A549 (cell line): Measurements from ENCODE around the gene ENDOG.
A peak's percentile ranks its signal among the peaks of the same experiment; 100 is the strongest.

Experiments
- CBX2 ChIP-seq: fragments of 200-600 bp; sonication (generic); IDR thresholded peaks from 2 replicates; pipeline ENCODE4 v1.6.1; 2016; ENCODE audit warnings: low read depth, mild to moderate bottlenecking, borderline replicate concordance
- KDM1A ChIP-seq: fragments of 200-600 bp; sonication (generic); IDR thresholded peaks from 2 replicates; pipeline ENCODE4 v1.6.1; 2016; ENCODE audit warnings: low read depth, mild to moderate bottlenecking
- POLR2A ChIP-seq: IDR thresholded peaks from 2 replicates; pipeline ENCODE4 v1.6.1; 2012; ENCODE audit warnings: mild to moderate bottlenecking, low read length
- POLR2AphosphoS2 ChIP-seq: conservative IDR thresholded peaks from 2 replicates; pipeline ENCODE4 v1.6.1; 2012; ENCODE audit warnings: low read length, improper control_type of control experiment, inconsistent platforms
- RAD21 ChIP-seq, 2 experiments: fragments of >200 bp in 1 of 2; sonication (Bioruptor Twin) in 1 of 2; formaldehyde crosslinking in 1 of 2; IDR thresholded peaks in 1 of 2; conservative IDR thresholded peaks in 1 of 2; 2 replicates in 1 of 2; 3 replicates in 1 of 2; pipeline ENCODE4 v1.6.1; 2012 to 2018; ENCODE audit warnings: inconsistent platforms in 1 of 2
- TF ChIP-seq, protein P1 (sequence below): fragments of >200 bp; sonication (Bioruptor Twin); formaldehyde crosslinking; IDR thresholded peaks from 3 replicates; pipeline ENCODE4 v1.5.1; 2016
- TF ChIP-seq, protein P2 (sequence below): IDR thresholded peaks from 2 replicates; pipeline ENCODE4 v1.6.1; 2012

DNA sequence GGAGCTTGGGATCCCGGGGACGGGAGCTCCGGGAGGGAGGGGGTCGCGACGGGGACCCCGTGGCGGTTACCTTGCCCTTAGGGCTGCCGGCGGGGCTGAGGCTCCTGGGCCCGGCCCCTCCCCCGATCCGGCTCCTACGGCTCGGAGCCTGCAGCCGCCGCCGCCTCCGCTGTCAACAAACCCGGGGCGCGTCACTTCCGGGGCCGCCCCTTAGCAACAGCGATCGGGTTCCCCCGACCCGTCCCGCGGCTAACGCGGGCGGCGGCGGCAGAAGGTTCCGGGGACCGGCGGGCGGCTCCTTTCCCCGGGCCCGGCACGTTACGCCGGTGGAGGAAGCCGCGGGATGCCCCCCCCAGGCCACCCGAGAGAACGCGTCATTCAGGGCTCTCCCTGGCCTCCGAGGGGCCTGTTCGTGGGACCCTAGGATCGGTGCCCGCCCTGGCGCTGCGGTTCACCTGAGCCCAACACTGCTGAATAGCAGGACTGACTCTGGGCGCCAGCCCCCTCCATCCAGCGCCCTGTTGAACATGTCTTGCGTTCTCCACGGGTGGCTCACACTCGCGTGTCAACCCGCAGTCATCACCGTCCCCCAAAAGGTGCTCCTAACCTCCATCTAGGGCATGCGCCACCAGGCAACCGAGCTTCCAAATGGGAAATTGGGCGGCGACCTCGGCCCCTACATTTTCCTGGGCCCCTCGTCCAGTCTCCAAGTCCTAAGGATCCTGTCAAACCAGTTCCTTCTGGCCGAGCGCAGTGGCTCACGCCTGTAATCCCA, 46.4 kb upstream of the ENDOG start, which contains the start of gene ZER1:
- no peak for TF ChIP-seq CBX2
- TF ChIP-seq POLR2A = peak; percentile 30; the same call in 1 of the 2 replicates
- TF ChIP-seq KDM1A = no peak
- TF ChIP-seq POLR2AphosphoS2 = no peak
- TF ChIP-seq, protein P1, sequence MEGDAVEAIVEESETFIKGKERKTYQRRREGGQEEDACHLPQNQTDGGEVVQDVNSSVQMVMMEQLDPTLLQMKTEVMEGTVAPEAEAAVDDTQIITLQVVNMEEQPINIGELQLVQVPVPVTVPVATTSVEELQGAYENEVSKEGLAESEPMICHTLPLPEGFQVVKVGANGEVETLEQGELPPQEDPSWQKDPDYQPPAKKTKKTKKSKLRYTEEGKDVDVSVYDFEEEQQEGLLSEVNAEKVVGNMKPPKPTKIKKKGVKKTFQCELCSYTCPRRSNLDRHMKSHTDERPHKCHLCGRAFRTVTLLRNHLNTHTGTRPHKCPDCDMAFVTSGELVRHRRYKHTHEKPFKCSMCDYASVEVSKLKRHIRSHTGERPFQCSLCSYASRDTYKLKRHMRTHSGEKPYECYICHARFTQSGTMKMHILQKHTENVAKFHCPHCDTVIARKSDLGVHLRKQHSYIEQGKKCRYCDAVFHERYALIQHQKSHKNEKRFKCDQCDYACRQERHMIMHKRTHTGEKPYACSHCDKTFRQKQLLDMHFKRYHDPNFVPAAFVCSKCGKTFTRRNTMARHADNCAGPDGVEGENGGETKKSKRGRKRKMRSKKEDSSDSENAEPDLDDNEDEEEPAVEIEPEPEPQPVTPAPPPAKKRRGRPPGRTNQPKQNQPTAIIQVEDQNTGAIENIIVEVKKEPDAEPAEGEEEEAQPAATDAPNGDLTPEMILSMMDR = no peak
- TF ChIP-seq, protein P2, sequence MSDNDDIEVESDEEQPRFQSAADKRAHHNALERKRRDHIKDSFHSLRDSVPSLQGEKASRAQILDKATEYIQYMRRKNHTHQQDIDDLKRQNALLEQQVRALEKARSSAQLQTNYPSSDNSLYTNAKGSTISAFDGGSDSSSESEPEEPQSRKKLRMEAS = peak; percentile 84
- TF ChIP-seq RAD21 (conservative IDR thresholded peaks at IDR 0.05 in 1 of 2, IDR thresholded peaks at IDR 0.05 in 1 of 2) = peak in 1 of 2 experiments; percentile 41; a peak in 1 of 5 replicates
